Type B pancreatic cell (in vitro differentiated cells): ENCODE measurements around the gene IGSF11. TPM values are rescaled to one million over a fixed set of nuclear protein-coding genes. Genes with fewer than 3 reads are reported as not detected.

Experiments
- DNase-seq: peaks from one replicate; pipeline ENCODE4 v3.0.0; 2021; ENCODE audit warnings: mixed read lengths; ENCODE audit not compliant: unreplicated experiment; ENCODE audit errors: extremely low spot score
- H3K27ac Mint-ChIP-seq: 2 replicates; pipeline ENCODE4 v1.8.0; 2021; ENCODE audit warnings: mild to moderate bottlenecking, mixed read lengths
- H3K27me3 Mint-ChIP-seq: 2 replicates; pipeline ENCODE4 v1.8.0; 2021; ENCODE audit warnings: mixed read lengths
- H3K36me3 Mint-ChIP-seq: 2 replicates; pipeline ENCODE4 v1.8.0; 2021; ENCODE audit warnings: mixed read lengths
- H3K4me1 Mint-ChIP-seq: one replicate; pipeline ENCODE4 v1.8.0; 2021; ENCODE audit warnings: mixed read lengths; ENCODE audit not compliant: unreplicated experiment
- H3K4me3 Mint-ChIP-seq: 2 replicates; pipeline ENCODE4 v1.8.0; 2021; ENCODE audit warnings: mild to moderate bottlenecking, mixed read lengths
- H3K9me3 Mint-ChIP-seq: 2 replicates; pipeline ENCODE4 v1.8.0; 2021; ENCODE audit warnings: mixed read lengths
- total RNA-seq: library from RNA; stranded (reverse); gene quantifications from 2 replicates; pipeline ENCODE4 v1.2.1, GENCODE V29; 2021; ENCODE audit warnings: low replicate concordance
- TF ChIP-seq, protein P1 (sequence below): fragments of 200-600 bp; sonication (generic); conservative IDR thresholded peaks from 2 replicates; pipeline ENCODE4 v1.5.0; 2021; ENCODE audit warnings: antibody characterized with exemption, mild to moderate bottlenecking

The IGSF11 gene
- total RNA-seq, 1 donor from 2014 or later, result 2.3 TPM

DNA sequence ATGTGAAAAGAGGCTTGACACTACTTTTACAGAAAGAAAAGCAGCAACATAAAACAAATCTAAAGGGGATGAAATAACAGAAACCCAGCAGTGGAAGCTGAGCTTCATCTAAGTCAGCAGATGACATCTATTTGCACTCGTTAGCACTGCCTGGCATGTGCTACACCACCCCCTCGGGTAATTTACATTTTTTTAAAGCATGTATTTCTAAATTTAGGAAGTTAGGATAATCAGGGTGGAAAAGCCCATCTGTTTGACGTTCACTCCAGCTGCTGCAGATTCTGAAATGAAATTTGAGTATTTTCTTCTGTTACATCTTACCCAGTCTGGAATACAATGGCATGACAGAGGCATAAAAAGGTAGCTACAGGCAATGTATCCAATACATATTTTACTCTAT lies 20.7 kb downstream of the IGSF11 start:
- Mint-ChIP-seq H3K4me1 (no peaks in the 10 kb centered on the region), H3K27ac (no peak overlapping the region), H3K9me3 (no peaks in the 10 kb centered on the region), H3K27me3 (peaks cover 8% of the 10 kb centered on the region), H3K36me3 (no peaks in the 10 kb centered on the region), H3K4me3 (no peak overlapping the region)
- TF ChIP-seq, protein P1, sequence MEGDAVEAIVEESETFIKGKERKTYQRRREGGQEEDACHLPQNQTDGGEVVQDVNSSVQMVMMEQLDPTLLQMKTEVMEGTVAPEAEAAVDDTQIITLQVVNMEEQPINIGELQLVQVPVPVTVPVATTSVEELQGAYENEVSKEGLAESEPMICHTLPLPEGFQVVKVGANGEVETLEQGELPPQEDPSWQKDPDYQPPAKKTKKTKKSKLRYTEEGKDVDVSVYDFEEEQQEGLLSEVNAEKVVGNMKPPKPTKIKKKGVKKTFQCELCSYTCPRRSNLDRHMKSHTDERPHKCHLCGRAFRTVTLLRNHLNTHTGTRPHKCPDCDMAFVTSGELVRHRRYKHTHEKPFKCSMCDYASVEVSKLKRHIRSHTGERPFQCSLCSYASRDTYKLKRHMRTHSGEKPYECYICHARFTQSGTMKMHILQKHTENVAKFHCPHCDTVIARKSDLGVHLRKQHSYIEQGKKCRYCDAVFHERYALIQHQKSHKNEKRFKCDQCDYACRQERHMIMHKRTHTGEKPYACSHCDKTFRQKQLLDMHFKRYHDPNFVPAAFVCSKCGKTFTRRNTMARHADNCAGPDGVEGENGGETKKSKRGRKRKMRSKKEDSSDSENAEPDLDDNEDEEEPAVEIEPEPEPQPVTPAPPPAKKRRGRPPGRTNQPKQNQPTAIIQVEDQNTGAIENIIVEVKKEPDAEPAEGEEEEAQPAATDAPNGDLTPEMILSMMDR, result no peak
- no peak for DNase-seq

DNA sequence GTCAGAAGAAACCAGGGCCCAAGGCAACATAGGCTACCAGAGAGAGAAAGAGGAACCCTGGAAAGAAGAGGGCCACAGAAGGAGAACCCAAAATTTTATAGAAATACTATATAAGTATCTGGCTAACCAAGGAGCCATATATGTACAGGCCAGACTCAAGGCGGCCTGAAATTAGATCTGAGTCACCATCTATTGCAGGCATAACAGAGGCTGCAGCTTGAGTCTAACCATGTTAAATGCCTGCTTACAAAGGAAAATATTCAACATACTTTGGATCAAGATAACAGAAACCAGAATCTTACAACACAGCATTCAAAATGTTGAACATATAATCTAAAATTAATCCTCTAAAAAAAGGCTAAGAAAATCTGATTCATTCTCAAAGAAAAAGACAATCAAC lies 23.1 kb downstream of the IGSF11 start:
- no peaks in the 10 kb centered on the region for H3K36me3 Mint-ChIP-seq
- no peak overlapping the region for H3K27ac Mint-ChIP-seq
- H3K4me3 Mint-ChIP-seq, result no peak overlapping the region
- H3K4me1 Mint-ChIP-seq, result no peaks in the 10 kb centered on the region
- no peaks in the 10 kb centered on the region for H3K9me3 Mint-ChIP-seq
- peaks cover 8% of the 10 kb centered on the region for H3K27me3 Mint-ChIP-seq
- no peak for DNase-seq
- TF ChIP-seq, protein P1, result no peak

DNA sequence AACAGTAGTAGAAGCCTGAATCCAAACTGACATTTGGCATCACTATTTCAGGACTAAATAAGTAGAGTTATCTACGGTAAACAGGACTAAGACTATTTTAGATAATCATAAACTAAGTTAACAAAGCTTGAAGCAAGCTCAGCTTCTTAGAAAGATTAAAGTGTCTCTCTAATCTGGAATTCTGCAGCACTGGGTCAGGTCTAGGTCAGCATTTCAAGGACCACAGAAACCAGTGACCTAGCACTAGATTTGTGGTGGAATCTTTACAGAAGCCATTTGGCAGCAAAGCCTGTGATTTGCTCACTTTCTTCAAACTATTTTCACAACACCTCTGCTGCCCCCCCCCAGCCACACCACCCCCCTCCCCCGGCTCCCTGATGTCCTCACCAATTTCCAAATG lies 37.5 kb downstream of the IGSF11 start:
- Mint-ChIP-seq H3K9me3 (no peaks in the 10 kb centered on the region), H3K36me3 (no peaks in the 10 kb centered on the region), H3K27ac (no peak overlapping the region), H3K4me3 (no peak overlapping the region), H3K27me3 (no peaks in the 10 kb centered on the region), H3K4me1 (no peaks in the 10 kb centered on the region)
- TF ChIP-seq, protein P1, result no peak
- DNase-seq, result no peak

DNA sequence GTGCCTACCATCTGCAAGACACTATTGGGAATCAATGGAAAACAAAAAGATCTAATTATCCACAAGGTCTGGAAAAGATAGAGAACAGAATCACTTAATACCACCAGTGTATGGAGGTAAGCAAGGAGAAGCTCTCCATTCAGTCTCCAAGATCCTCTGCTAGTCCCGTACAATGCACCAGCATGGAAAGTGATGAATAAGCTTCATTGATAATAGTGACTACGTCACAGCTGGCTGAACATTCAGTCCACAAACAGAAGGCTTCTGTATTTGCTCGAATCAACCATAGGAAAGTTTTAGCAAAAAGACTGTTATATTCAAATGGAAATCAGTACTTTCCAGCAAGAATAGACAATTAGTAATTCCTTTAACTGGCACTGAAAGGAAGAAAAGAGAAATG lies 42.9 kb downstream of the IGSF11 start:
- DNase-seq, result no peak
- no peaks in the 10 kb centered on the region for H3K9me3 Mint-ChIP-seq
- H3K36me3 Mint-ChIP-seq, result no peaks in the 10 kb centered on the region
- TF ChIP-seq, protein P1, result no peak
- H3K4me1 Mint-ChIP-seq, result peaks cover 5% of the 10 kb centered on the region
- no peak overlapping the region for H3K27ac Mint-ChIP-seq
- no peak overlapping the region for H3K4me3 Mint-ChIP-seq
- H3K27me3 Mint-ChIP-seq, result peaks cover 7% of the 10 kb centered on the region

DNA sequence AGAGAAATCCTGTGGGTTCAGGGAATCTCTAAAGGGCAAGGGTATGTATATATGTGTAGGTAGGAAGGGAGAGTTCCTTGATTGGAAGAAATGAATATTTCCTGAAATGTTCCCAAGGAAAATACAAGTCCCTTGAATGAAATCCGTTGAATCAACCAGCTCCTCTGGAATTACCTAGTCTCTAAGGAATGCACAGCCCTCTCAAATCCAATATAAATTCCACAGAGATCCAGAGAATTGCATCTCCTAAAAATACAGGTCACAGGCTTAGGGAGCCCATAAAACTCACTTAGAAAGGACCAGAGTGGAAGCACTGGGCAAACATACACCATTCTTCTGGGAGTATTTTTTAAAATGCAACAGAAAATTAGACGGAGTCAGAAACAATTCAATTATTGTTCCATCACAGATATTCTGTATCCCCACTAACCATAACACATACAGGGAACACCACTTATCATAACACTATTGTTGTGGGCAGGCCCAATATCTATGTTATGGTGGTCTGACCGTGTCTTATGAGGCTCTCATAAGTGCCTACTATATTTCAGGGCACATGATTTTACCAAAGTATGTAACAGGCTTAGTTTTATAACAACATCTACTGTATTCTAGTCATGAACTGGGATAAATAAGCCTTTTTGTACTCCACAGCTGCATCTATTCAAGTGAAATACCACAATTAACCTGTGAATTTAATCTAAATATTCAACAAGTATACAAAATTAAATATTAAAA lies 43.7 kb downstream of the IGSF11 start:
- Mint-ChIP-seq H3K4me3 (no peak overlapping the region), H3K36me3 (no peaks in the 10 kb centered on the region), H3K9me3 (no peaks in the 10 kb centered on the region), H3K4me1 (peaks cover 5% of the 10 kb centered on the region), H3K27ac (no peak overlapping the region), H3K27me3 (peaks cover 8% of the 10 kb centered on the region)
- TF ChIP-seq, protein P1, result no peak
- DNase-seq, result no peak
